ENCODE data around the gene GID8.
A peak's percentile ranks its signal among the peaks of the same experiment; 100 is the strongest.

The GID8 gene

DNA sequence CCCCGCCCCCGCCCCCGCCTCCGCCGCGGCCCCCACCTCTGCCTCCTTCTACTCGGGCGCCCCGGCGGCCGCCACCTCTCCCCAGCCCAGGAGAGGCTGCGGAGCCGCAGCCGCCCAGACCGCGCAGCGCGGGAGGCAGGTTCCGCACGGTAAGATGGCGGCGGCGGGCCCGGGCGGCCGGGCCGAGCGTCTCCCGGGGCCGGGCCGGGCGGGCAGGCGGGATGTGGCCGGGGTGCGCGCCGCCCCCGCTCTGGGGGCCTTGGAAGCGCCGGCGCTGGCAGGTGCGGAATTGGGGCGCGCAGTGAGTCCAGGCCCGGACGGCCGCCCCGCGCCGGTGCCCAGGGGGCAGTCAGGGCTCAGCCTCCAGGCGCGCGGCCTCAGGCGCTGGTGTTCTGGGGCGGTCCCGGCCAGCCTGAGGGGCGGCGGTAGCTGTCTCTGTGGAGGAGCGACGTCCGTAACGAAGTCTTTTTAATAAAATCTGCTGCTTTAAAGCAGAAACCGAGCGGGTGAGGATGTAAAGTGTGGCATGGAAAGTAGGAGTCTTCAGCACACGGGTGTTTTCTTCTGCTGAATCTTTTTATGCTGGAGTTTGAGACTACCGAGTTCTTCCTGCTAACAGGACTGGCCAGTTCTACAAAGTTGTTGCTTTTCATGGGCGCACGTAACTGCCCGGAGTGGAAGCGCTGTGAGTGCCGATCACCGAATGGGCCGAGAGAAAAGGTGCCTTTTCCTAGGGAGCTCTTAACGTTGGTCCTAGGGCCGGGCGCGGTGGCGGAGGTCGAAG, at the start of gene GID8:
TSS of gene GID8 (plus strand) at position 43 of the 784 bp plus-strand sequence. CDS start 3,356 bp downstream, outside the sequence.
- DNase-seq (ENCODE audit: low read depth), result no peak

DNA sequence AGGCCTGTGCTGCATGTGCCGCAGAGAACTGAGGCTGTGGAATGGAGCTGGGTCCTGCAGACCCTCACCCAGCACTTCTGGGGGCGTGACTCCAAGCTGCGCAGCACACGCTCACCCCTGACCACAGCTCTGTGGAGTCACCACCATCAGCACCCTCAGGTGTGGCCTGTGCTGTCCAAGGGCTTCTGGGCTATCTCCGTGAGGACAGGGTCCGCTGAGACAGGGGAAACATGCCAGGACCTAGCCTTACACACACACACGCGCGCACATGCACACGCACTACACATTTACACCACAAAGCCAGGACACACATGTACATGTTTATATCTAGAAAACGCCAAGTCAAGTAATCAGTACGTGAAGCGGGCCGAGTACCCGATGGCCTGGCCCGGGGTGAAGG, 49.5 kb upstream of the GID8 start:
- no peak for DNase-seq (ENCODE audit: low read depth)

DNA sequence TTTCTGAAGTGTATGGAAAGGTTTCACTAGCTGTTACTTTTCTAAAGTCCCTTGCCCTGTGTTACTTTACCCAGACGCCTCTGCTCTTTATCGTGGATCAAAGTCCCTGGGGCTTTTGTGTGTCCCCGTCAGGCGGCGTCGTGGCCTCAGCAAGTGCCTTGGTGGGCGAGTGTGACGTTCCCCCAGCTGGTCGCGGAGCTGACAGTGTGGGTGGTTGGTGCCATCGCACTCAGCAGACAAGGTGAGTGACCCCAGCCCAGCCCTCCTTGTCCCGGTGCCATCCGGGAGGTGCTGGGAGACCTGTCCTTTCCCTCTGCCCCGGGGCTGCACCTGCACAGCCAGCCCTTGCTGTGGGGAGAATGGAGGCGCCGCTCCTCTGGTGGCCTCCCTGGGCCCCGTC, 49.0 kb upstream of the GID8 start:
- no peak for DNase-seq (ENCODE audit: low read depth)

DNA sequence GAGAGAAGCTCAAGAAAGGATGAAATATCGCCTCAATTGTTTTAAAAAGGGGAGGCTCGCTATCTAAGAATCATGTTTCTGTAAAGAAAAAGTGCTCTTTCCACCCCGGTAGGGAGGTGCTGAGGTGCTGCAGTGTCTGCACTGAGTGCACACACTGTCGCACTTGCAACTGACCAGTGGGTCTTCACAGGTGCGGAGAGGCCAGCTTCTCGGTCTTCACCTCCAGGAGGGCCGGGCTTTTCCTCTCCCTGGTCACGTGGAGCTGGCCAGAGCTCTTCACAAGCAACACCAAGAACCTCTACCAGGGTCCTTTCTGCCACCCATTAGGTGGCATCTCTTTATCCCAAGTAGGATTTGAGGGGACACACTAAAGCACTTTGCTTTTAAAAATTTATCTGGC, 48.5 kb upstream of the GID8 start:
- no peak for DNase-seq (ENCODE audit: low read depth)

DNA sequence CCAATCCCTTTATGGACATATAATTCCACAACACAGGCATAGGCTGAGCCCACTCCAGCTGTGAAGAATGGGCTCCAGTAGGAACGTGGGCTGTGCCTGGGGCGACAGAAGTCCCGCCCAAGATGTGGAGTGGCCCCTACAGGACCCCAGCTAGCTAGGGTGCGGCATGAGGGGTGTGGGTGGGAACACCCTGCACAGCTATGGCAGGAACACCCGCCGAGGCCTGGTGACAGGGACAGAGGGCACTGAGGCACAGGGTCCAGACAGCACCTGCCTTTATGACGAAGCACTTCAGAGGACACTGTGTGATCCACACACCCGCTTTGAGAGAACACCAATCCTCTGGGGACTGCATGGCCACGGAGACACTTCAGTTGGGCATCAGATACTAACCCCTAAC, 48.1 kb upstream of the GID8 start:
- DNase-seq (ENCODE audit: low read depth), result no peak

DNA sequence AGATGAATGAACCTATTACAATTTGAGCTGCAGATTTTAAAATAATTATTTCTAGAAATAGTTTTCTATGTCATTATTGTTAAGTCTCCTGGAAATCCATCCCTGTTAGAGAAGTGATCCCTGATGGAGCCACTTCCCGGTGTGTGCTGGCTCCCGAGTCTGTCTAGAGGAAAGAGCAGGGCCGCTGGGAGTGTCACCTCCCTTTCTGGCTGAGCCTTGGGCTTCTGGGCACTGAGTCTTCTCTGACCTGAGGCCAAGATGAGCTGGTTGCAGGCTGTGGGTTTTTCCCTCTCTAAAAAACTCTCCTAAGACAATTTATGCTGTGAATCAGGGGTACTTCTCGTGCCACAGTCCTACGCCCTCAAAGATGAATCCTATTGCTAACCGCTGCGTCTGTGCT, 47.5 kb upstream of the GID8 start:
- no peak for DNase-seq (ENCODE audit: low read depth)

DNA sequence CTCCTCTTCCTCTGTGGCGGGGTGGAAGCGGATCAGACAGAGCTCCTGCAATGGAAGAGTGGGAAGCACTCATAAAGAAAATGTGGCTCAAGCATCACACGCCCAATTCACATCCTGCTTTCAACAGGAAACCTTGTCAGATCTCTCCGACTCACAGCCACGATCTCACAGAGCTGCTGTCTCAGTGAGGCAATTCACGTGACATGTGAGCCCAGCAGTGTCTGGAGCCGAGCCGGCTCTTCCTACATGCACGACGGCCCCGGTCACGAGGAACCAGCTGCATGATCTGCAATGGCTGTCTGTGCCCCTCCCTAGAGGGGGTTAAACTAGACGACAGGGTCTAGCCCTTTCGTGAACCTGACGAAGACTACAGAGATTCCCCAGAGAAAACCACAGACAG, 46.8 kb upstream of the GID8 start:
- no peak for DNase-seq (ENCODE audit: low read depth)

DNA sequence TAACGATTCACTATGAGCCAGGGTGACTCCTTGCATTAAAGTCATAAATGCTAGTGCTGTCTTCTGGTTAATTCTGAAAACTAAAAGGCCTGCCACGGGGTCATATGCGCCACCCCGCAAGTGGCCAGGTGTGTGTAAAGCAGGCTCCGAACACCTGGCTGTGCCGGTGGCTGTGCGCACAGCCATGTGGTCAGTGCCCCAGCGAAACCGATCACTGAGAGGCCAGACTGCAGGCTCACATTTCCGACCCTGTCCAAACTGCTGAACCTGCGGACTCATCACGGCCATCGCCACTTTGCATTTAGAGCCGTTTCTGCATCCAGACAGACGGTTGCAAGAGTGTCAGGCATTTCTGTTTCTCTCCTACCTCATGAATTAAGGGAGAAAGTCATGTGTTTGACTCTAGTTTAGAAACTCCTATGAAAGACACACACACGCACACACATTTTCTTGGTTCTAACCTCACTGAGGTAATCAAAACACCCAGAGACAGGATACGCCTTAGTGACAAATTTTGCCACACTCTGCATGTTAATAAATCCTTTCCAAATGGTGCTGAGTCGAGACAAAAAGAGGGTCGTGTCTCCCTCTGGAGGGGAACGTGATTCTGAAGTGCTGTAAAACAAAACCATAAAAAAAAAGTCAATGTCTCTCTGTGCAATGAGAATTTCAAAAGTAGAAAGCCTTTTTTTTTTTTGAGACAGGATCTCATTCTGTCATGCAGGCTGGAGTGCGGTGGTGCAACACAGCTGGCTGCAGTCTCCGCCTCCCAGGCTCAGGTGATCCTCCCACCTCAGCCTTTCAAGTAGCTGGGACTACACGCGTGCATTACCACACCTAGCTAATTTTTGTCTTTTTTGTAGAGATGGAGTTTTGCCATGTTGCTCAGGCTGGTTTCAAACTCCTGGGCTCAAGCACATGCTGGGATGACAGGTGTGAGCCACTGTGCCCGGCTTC, 45.3 kb upstream of the GID8 start:
- no peak for DNase-seq (ENCODE audit: low read depth)

DNA sequence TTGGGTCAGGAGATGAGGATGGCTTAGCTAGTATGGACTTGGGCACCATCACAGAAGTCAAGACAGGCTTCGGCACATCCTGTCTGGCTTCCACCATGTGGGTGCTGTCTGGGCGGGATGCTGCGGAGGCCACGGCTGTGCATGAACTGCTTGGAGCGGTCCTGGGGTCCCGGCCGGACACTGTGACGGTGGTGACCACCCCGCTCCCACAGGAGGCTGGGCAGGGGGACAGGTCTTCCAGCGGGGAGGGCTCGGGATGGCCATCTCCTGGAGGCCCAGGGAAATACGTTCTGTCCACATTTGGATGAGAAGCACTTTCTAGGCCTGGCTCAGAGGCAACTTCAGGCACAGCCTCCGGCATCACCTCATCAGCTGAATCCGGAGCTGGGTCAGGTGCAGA, 44.2 kb upstream of the GID8 start:
- no peak for DNase-seq (ENCODE audit: low read depth)

DNA sequence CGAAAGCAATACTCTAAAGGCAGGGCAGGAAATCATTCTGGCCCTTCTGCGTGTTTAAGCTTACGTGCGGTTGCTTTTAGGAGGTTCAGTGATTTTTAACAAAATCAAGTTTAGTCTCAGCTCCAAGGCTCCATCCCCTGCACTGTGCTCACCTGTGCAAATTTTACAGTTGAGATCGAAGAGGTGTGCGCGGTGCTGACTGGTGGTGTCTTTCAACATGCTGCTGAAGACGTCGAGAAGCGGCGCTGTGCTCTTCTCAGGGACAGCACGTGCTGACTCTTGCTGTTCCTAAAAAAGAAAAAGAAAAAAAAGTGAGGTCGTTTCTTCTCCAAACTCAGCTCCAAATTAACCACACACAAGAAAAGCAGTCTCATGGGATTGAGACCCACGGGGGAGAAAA, 43.7 kb upstream of the GID8 start:
- no peak for DNase-seq (ENCODE audit: low read depth)

DNA sequence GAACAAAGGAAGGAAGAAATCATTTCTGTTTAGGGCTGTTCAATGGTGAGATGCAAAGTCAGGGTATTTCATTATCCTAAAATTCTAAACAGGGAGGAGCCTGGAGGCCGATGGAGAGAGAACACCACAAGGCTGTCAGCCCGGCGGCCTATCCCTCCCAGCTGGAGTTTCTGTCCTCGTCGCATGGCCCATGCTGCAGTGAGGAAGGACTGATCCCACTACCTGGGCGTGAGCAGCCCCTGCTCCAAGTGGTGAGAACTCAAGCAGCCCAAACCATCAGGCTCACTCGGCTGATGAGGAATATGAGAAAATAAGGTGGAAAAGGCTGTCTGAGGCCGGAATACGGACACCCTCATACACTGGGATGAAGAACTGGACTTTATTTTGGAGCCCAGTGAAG, 42.4 kb upstream of the GID8 start:
- no peak for DNase-seq (ENCODE audit: low read depth)

DNA sequence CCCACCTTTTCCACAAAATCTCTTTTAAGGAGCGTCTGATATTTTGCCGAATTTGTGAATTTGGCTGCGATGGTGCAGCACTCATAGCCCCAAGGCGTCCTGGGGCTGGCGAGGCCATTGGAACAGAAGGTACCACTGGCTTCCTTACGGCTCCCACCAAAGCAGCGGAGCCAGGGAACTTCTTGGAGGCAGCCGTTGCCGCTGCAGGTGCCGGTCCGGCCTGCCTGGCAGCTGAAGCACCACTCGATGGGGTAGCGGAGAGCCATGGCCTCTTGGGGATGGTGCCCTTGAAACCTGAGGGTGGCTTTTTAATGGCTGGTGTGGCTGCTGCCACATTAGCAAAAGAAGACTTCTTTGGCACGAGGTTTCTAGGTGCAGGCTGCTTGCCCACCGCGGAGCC, 41.4 kb upstream of the GID8 start:
- DNase-seq (ENCODE audit: low read depth), result no peak

DNA sequence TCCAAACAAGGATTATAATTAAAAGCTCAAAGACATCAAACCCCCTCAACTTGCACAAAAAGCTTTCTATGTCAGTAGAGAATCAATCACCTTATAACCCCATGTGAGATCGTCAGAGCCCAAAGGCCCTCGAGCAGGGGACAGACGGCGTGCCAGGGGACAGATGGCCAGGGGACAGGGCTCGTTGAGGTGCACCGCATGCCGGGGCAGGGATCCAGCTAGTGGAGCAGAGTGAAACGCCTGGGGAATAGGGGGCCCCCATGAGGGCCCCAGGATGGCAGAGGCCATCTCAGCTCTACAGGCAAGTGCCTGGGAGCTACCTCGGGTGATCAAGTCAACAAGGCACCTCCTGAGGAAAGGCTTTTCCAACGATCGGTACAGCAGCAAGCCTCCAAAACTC, 40.3 kb upstream of the GID8 start:
- no peak for DNase-seq (ENCODE audit: low read depth)

DNA sequence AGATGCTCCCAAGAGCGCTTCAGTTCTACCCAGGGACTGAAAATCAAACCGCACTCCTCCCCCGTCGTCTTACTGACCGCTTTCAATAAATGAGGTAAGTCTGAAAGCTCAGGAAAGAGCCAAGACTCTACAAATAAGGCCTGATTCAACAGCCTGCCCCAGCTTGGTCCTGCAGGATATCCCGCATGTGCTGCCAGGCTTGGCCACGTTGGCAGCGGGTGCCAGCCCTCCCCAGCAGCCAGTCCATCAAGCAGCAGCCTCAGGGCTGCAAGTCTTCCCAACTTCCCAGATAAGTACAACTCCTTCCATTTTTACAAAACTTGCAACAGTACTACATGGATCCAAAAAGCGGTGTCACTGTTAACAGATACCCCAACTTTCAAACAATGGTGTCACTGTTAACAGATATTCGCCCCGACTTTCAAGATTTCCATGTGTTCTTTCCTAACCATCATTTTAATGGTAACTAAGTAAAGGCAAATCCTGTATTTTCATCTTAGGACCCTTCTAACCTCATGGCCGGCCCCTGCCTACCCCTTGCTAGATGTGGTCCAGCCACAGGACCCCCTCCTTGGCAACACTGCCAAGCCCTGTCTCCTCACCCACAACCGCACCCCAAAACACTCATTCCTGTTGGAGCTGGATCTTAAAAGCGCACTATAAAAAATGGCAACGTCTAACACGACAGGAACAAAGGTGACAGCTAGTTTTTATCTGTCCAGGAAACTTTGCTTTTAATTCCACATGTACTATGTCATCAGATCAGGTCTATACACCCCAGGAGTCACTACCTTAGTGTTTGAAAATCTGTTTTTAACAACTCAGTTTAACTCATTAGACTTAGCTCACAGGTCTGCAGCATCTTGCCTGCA, 39.6 kb upstream of the GID8 start:
- no peak for DNase-seq (ENCODE audit: low read depth)

DNA sequence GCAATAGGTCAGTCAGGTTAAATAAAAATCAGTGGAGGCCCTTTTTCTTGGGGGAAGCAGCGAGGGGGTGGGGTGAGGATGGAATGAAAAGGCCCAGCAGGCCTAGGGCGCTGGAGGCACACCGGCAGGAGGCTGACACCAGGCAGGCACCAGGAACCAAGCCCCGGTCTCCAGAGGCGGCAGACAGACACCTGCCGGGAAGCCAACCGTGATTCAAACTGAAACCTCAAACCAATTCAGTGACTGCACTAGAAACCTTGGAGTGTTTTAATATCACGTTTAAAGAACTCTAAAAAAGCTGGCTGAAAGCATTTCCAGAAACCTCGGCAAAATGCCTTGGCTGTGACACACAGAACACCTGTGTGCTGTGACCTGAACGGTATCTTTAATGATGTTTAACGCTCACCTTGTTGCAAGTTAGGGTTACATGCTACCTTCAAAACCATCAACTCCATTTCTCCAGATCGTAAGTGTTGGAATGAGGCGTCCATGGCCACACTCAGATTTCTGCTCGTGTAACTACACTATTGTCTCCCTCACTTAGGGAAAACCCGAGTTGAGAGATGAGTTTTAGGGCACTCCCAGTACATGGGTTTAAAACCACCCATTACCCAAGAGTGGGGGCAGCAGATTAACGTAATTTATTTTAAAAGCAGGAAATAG, 38.8 kb upstream of the GID8 start:
- DNase-seq (ENCODE audit: low read depth), result no peak

DNA sequence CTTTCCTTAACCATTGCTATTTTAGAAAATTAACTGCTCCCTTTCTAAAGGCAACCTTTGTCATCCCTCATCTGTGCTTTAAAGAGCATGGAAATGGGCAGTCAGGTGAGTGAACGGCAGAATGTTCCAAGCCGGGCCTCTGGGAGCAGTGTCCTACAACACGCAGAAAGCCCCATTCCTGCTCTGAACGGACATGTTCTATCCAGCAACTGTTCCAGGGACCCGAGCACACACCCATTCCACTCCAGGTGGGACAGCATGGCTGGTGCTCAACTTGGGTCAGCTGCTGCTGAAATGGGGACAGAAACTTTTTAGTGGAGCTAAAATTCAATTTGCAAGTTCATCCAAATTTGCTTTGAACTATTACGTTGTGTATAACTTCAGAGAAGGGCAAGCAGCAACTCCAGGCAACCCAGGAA, 38.3 kb upstream of the GID8 start:
- no peak for DNase-seq (ENCODE audit: low read depth)

DNA sequence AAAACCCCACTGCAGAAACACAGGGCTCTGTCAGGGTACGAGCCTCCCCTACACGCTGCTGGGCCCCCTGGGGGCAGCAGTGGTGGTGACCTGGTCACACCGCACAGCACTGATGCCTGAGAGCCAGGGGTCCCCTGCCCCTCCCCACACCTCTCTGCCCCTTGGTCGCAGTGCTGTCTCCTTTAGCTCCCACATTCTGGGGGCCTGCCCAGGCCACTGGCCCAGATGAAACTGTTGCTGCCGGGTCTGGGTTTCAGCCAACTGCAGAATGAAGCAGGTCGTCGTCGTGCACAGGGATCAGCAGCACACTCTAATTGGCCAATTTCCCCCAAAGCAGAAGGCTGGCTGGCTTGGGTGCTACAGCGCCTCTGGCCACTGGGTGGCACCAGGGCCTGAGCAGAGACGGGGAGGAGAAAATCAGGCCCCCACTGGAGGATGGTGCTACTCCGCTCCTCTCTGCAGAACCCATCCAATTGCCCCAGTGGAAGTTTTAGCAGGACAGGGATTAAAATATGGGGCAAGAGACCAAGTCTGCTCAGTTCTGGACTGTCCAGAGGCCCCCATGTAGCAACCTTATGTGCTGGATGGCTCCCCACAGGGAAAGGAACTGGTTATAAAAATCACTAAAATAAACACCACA, 37.8 kb upstream of the GID8 start:
- peak; percentile 60 for DNase-seq (ENCODE audit: low read depth)

DNA sequence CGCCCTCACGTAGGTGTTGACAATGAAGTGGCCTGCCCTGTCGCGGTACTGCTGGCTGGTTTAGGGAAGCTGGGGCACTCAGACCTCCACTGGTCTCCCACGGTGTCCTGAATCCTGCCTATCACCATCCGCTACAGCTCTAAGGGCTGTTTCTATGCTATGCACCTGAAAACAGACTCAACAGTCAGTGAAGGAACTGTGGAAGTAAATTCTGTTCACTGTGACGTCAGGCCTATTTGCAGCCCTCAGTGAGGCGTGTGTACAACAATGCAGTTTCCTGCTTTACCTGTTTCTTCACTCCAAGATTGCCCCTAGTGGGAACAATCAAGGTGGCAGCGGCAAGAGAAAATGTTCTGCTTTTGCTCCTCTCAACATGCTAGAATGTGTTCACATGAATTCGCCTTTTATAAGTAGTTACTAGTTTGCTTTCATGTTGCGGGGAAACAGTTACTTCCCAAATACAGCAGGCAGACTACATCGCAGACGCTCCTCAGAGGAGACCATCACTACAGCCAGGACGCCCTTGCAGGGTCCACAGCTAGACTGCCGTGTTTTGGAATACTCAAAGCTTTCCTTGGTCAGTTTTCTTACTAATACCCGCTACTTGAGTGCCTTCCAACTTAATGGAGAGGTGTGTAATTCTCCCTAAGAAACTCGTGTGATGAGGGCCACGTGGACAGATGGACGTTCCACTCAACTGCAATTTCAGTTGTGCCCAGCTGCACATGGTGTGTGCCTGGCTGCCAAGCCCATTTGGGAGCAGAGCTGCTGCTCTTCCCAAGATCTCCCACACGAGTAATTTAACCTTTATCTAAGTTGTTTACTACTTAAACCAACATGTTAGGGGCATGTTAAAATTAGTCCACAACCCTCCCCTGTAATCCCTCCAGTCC, 37.0 kb upstream of the GID8 start:
- no peak for DNase-seq (ENCODE audit: low read depth)

DNA sequence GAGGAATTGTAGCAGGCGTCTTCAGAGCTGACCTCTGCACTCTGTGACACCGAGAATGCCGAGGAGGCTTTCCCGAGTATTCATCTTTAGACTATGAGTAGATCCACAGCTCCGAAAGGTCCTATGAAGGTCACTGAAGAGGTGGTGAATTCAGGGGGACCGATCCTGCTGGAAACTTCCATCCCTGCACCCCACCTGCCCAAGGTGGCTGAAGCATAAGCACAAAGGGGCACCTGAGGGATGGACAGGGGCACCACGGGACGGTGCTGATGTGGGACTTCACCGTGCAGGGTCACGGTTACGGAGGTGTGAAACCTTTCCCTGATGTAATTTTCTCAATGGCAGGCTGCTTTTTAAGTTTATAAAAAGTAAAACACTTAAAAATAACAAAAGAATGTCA, 36.1 kb upstream of the GID8 start:
- no peak for DNase-seq (ENCODE audit: low read depth)

DNA sequence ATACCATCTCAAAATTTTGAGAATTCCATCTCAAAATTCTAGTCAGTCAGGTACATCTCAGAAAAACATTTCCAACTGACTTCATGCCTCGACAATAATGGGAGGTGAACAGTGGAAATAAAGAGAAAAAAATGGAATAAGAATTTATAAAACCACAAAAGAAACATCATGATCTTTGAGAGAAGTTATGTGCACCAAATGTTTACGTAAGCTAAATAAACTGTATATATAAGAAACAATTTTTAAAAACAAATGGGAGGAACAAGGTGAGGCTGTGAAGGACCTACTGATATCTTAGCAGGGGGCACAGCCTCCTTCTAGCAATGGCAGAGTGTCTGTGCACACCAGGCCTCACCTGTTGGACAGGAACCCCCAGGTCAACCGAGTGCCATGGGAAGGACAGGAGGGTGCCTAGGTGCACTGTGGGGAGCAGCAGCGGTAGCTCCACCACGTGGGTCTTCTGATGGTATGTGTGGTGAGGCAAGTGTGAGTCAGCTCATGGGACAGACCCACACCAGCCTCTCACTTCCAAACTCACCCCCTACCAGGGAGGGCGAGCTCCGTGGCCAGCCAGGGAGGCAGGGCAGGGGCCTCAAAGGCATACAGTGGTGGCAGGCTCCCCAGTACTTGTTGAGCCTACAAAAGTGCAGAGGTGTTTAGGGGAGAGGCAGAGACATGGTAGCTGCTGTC, 34.9 kb upstream of the GID8 start:
- DNase-seq (ENCODE audit: low read depth), result no peak

Data from activated gamma-delta T cell treated with anti-CD3 and anti-CD28 coated beads, Interleukin-2, amount 50 U/mL, for 16 hours (primary cell).